HepG2 (cell line): ENCODE measurements around the gene CCNO. TPM values are rescaled to one million over a fixed set of nuclear protein-coding genes. Genes with fewer than 3 reads are reported as not detected.

Source experiments
- ATAC-seq: fragments of 200-7000 bp; cut with Tn5 transposase; 3 replicates; pipeline ENCODE4 v1.9.1; 2020; ENCODE audit warnings: mild to moderate bottlenecking, moderate library complexity
- BruUV-seq: library from RNA; stranded (reverse); fragments of 400-500 nt; replicated peaks from 2 replicates; lab custom pipeline; 2021; lab: Mats Ljungman, UMichigan
- CTCF ChIA-PET: fragments of 300-600 bp; formaldehyde crosslinking; extraction: SDS; loops from one replicate; lab custom pipeline; 2021; ENCODE audit warnings: low total read pairs, inconsistent platforms, low intra/inter-chr PET ratio; lab: Yijun Ruan, JAX
- POLR2A ChIA-PET: fragments of 350-600 bp; sonication (Branson Sonifier 250); formaldehyde crosslinking; loops from one replicate; lab custom pipeline; 2020; ENCODE audit warnings: antibody characterized with exemption, inconsistent platforms; lab: Yijun Ruan, JAX
- DNase-seq: peaks from one replicate; pipeline ENCODE4 v3.0.0-alpha.2; 2015; ENCODE audit warnings: low spot score
- FAIRE-seq: peaks from 3 replicates; lab custom pipeline; 2011; peaks lifted over from hg19 to GRCh38; lab: Jason Lieb, UNC
- H2AFZ ChIP-seq: one replicate; pipeline ENCODE4 v1.6.1; 2011; ENCODE audit warnings: low read length, inconsistent platforms
- H3K27ac ChIP-seq: fragments of 300-600 bp; 3 replicates; pipeline ENCODE4 v1.8.0; 2011; ENCODE audit warnings: mixed run types, mild to moderate bottlenecking, mixed read lengths, low read length, inconsistent platforms; ENCODE audit not compliant: insufficient read depth; ENCODE audit errors: extremely low read length
- H3K27me3 ChIP-seq, 2 experiments: fragments of 200-600 bp in 1 of 2; 2 replicates in 1 of 2; 3 replicates in 1 of 2; pipeline versions ENCODE4 v1.6.0 to v1.8.0; 2011; ENCODE audit warnings: low read length in 2 of 2, mild to moderate bottlenecking in 2 of 2, moderate library complexity in 2 of 2, inconsistent platforms in 1 of 2; ENCODE audit not compliant: insufficient read depth in 2 of 2, control insufficient read depth in 1 of 2
- H3K36me3 ChIP-seq, 2 experiments: fragments of 200-600 bp in 1 of 2; replicated peaks in 1 of 2; 2 replicates in 1 of 2; 3 replicates in 1 of 2; pipeline versions ENCODE4 v1.5.1 to v1.8.0; 2011; ENCODE audit warnings: low read length in 2 of 2, inconsistent platforms in 1 of 2; ENCODE audit not compliant: insufficient read depth in 2 of 2, control insufficient read depth in 1 of 2
- H3K4me1 ChIP-seq: 2 replicates; pipeline ENCODE4 v1.5.1; 2012; ENCODE audit warnings: low read length, inconsistent platforms; ENCODE audit not compliant: insufficient read depth
- H3K4me2 ChIP-seq: 2 replicates; pipeline ENCODE4 v1.6.0; 2011; ENCODE audit warnings: low read depth, low read length, inconsistent platforms
- H3K4me3 ChIP-seq, 3 experiments: fragments of 200-600 bp in 1 of 3; sonication (generic), shearing (Covaris generic) in 1 of 3; replicated peaks in 1 of 3; 2 replicates each; pipeline ENCODE4 v1.5.1; 2011 to 2016; ENCODE audit warnings: low read length in 3 of 3, inconsistent platforms in 2 of 3, low read depth in 2 of 3, mild to moderate bottlenecking in 2 of 3, control low read depth in 1 of 3, mixed read lengths in 1 of 3; ENCODE audit not compliant: insufficient read depth in 1 of 3
- H3K79me2 ChIP-seq: one replicate; pipeline ENCODE4 v1.6.1; 2011; ENCODE audit warnings: low read length, inconsistent platforms; ENCODE audit not compliant: insufficient read depth
- H3K9ac ChIP-seq: 2 replicates; pipeline ENCODE4 v1.6.0; 2011; ENCODE audit warnings: mild to moderate bottlenecking, low read depth, low read length, inconsistent platforms; ENCODE audit not compliant: insufficient read depth
- H3K9me3 ChIP-seq: 2 replicates; pipeline ENCODE4 v1.5.1; 2012; ENCODE audit warnings: mild to moderate bottlenecking, low read length
- H4K20me1 ChIP-seq: 2 replicates; pipeline ENCODE4 v1.6.0; 2011; ENCODE audit warnings: inconsistent platforms, mild to moderate bottlenecking, low read length, moderate library complexity; ENCODE audit not compliant: insufficient read depth
- CBX2 ChIP-seq, 2 experiments: fragments of 200-600 bp in 1 of 2; sonication (generic); formaldehyde crosslinking in 1 of 2; IDR thresholded peaks; 2 replicates each; pipeline versions ENCODE4 v1.7.0 to v1.8.1; 2018 to 2022; ENCODE audit warnings: low read depth in 2 of 2, low read length in 1 of 2, mild to moderate bottlenecking in 1 of 2, missing genetic modification reagents in 1 of 2
- LCORL ChIP-seq, 2 experiments: fragments of 450-650 bp in 1 of 2; sonication (generic) in 1 of 2; formaldehyde crosslinking in 1 of 2; IDR thresholded peaks; 2 replicates each; pipeline versions ENCODE4 v1.5.0 to v1.6.1; 2017 to 2020; ENCODE audit warnings: antibody characterized with exemption in 1 of 2, missing genetic modification reagents in 1 of 2
- MTA1 ChIP-seq: sonication (generic); formaldehyde crosslinking; IDR thresholded peaks from 2 replicates; pipeline ENCODE4 v1.4.0; 2020; ENCODE audit warnings: missing genetic modification reagents, mild to moderate bottlenecking, borderline replicate concordance
- NCOA1 ChIP-seq: sonication (generic); formaldehyde crosslinking; IDR thresholded peaks from 2 replicates; pipeline ENCODE4 v1.9.0; 2021; ENCODE audit warnings: missing genetic modification reagents
- NFIB ChIP-seq: sonication (generic); formaldehyde crosslinking; IDR thresholded peaks from 2 replicates; pipeline ENCODE4 v1.9.0; 2021; ENCODE audit warnings: missing genetic modification reagents, mild to moderate bottlenecking, borderline replicate concordance
- NFYB ChIP-seq: sonication (generic); formaldehyde crosslinking; IDR thresholded peaks from 2 replicates; pipeline ENCODE4 v1.4.0; 2020; ENCODE audit warnings: missing genetic modification reagents
- ONECUT2 ChIP-seq: sonication (generic); formaldehyde crosslinking; IDR thresholded peaks from 2 replicates; pipeline ENCODE4 v1.4.0; 2020; ENCODE audit warnings: missing genetic modification reagents
- PCBP1 ChIP-seq: fragments of 200-400 bp; formaldehyde crosslinking; IDR thresholded peaks from 2 replicates; pipeline ENCODE4 v1.6.1; 2017; ENCODE audit warnings: mild to moderate bottlenecking, low read depth, low read length, borderline replicate concordance
- PTBP1 ChIP-seq: fragments of 200-400 bp; formaldehyde crosslinking; IDR thresholded peaks from 2 replicates; pipeline ENCODE4 v1.6.1; 2018; ENCODE audit warnings: low read length, low read depth; ENCODE audit not compliant: poor library complexity, severe bottlenecking
- SCMH1 ChIP-seq: sonication (generic); formaldehyde crosslinking; IDR thresholded peaks from 2 replicates; pipeline ENCODE4 v1.9.0; 2021; ENCODE audit warnings: missing genetic modification reagents, mild to moderate bottlenecking, borderline replicate concordance
- SNAPC2 ChIP-seq: sonication (generic); formaldehyde crosslinking; IDR thresholded peaks from 2 replicates; pipeline ENCODE4 v1.8.1; 2022; ENCODE audit warnings: mild to moderate bottlenecking, missing genetic modification reagents
- ZNF552 ChIP-seq: sonication (generic); formaldehyde crosslinking; IDR thresholded peaks from 2 replicates; pipeline ENCODE4 v1.9.0; 2022; ENCODE audit warnings: missing genetic modification reagents, mild to moderate bottlenecking, borderline replicate concordance
- ZNF562 ChIP-seq: sonication (generic); formaldehyde crosslinking; IDR thresholded peaks from 2 replicates; pipeline ENCODE4 v1.8.0; 2022; ENCODE audit warnings: missing genetic modification reagents, borderline replicate concordance
- ZNF781 ChIP-seq: sonication (generic); formaldehyde crosslinking; IDR thresholded peaks from 2 replicates; pipeline ENCODE4 v1.5.1; 2020; ENCODE audit warnings: borderline replicate concordance, mild to moderate bottlenecking, missing genetic modification reagents; ENCODE audit errors: not compliant biosample characterization
- WGBS: methylation state at CpG from one replicate; pipeline ENCODE4 v1.1.6; 2017; ENCODE audit warnings: low lambda C conversion rate; 5-methylcytosine and 5-hydroxymethylcytosine counted together
- in situ Hi-C: cut with HindIII; loops from 2 replicates; pipeline ENCODE4 v1.10.0; 2017; ENCODE audit warnings: low pct_unique_long_range_greater_than_20kb; ENCODE audit not compliant: extremely low pct_ligation_motif_present
- intact Hi-C: fragments of 100-400 bp; cut with micrococcal nuclease; formaldehyde crosslinking; loops from one replicate; pipeline ENCODE4 v1.10.0; 2022; ENCODE audit not compliant: unreplicated experiment
- polyA plus RNA-seq, 8 experiments: library from polyadenylated mRNA; depleted of rRNA in 3 of 8; stranded (reverse) in 7 of 8; unstranded in 1 of 8; fragments of >200 nt; fragmentation: Illumina TruSeq in 4 of 8; extraction: Trizol in 4 of 8; gene quantifications; 2 replicates each; pipeline versions ENCODE4 v1.2.1 to v1.2.3, GENCODE V29; 2011 to 2016; ENCODE audit warnings: low read depth in 4 of 8, missing spikeins in 1 of 8, mixed read lengths in 1 of 8; ENCODE audit not compliant: insufficient read depth in 1 of 8
- total RNA-seq, 5 experiments: library from RNA; depleted of rRNA; stranded (reverse); fragments of >200 nt; fragmentation: Illumina TruSeq; extraction: Trizol; gene quantifications; 2 replicates each; pipeline ENCODE4 v1.2.3, GENCODE V29; 2016; ENCODE audit warnings: low read depth in 1 of 5
- TF ChIP-seq, protein P1 (sequence below): sonication (generic); formaldehyde crosslinking; IDR thresholded peaks from 2 replicates; pipeline ENCODE4 v1.8.0; 2022; ENCODE audit warnings: mild to moderate bottlenecking, missing genetic modification reagents, moderate library complexity

The CCNO gene
- total and polyA plus RNA-seq, 2 of the 13 experiments (the other 11 are each of a cell fraction or from before 2014, with no cell fraction given), result 0.07 TPM; not detected in 1

DNA sequence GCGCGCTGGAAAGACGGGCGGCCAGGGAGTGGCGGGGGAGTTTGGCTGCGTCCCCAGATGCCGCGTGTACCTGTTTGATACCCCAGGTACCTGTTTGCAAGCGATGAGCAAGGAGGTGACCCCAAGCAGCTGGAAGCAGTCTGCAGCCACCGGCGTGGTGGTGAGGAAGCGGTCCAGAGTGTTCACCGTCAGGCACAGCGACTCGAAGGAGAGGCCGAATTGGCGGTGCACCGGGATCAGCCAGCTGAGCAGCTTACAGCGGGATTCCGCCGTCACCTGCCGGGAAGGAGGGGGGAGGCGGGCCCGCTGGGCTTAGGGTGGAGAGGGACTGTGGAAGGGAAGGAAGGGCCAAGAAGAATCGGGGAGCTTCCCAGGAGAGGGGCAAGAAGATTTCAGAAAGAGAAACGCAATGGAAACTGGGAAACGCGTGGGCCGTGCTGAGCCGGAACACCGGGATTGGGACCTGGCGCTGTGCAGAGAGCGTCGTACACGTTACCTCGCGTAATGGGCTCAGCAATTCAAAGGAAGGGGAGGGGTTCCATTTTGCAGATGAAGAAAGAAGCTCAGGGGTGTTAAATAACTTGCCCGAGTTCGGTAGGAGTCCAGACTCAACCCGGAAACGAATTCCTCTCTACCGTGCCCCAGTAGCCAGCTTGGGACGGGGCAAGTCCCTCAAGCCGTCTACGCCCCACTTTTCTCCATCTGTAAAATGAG is 980 bp downstream of the CCNO start (continued):
- TF ChIP-seq PTBP1 (peak; percentile 12), ZNF552 (CRISPR knock-in tag) (no peak), ZNF781 (CRISPR knock-in tag) (no peak), PCBP1 (0 out of 2 replicates have a peak, but pooled peaks have one; percentile 30), LCORL (IDR thresholded peaks at IDR 0.05) (no peak), LCORL (CRISPR knock-in tag; IDR thresholded peaks at IDR 0.05) (peak; percentile 45; the same call in 1 of the 2 replicates), NFYB (CRISPR knock-in tag) (no peak), MTA1 (CRISPR knock-in tag) (no peak), NCOA1 (CRISPR knock-in tag) (peak; percentile 78; the same call in 1 of the 2 replicates)

DNA sequence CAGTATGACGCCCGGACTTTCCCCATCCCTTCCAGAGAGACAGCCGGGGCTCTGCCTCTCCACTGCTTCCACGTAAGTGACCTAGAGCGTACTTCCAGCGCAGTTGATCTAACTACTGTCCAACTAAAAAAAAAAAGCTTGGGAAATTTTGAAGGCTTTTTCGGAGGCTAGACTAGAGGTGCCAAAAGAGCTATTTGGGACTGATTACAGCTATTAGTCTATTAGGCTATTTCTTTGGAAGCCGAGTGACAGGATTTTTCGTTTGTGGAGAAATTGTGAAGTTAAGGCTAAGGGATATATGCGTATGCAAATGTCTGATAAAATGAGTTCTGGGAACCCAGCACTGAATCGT is 1.5 kb downstream of the CCNO start:
- H3K27me3 ChIP-seq, result peaks cover 7 to 77% of the 10 kb centered on the region in 2 experiments; a peak in 4 of 5 replicates
- no peak for ATAC-seq
- H2AFZ ChIP-seq, result no peak overlapping the region
- peak overlapping the region; percentile 98 for H3K4me2 ChIP-seq
- H3K79me2 ChIP-seq, result no peaks in the 10 kb centered on the region
- no peak overlapping the region for H3K27ac ChIP-seq
- no peak for DNase-seq
- no peak for FAIRE-seq
- WGBS, result 9% methylated on average over 11 of the region's 11 CpGs
- intact Hi-C loops (no loop called here), in situ Hi-C loops (no loop called here)
- 0 out of 2 replicates have a peak, but pooled peaks cover 4% of the 10 kb centered on the region for H4K20me1 ChIP-seq
- peak overlapping the region; percentile 48 to 73 (median 68); a peak in 4 of 6 replicates for H3K4me3 ChIP-seq
- H3K4me1 ChIP-seq, result peaks cover 37% of the 10 kb centered on the region
- no peaks in the 10 kb centered on the region for H3K9me3 ChIP-seq
- BruUV-seq, result no TSS peak
- ChIA-PET CTCF (no interaction called here), POLR2A (interaction anchor here (0.9 kb wide), 1 partner anchor 76 kb away, joined by 3 read pairs; the partner anchor contains the start of genes DHX29 and MTREX)
- peak; percentile 97 for TF ChIP-seq CBX2 (IDR thresholded peaks at IDR 0.05; ENCODE audit: low read depth, low read length)
- no peak for TF ChIP-seq CBX2 (CRISPR knock-in tag; IDR thresholded peaks at IDR 0.05; ENCODE audit: low read depth)
- TF ChIP-seq, protein P1, sequence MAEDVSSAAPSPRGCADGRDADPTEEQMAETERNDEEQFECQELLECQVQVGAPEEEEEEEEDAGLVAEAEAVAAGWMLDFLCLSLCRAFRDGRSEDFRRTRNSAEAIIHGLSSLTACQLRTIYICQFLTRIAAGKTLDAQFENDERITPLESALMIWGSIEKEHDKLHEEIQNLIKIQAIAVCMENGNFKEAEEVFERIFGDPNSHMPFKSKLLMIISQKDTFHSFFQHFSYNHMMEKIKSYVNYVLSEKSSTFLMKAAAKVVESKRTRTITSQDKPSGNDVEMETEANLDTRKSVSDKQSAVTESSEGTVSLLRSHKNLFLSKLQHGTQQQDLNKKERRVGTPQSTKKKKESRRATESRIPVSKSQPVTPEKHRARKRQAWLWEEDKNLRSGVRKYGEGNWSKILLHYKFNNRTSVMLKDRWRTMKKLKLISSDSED, result no peak
- no peak for TF ChIP-seq NFIB
- no peak for TF ChIP-seq SNAPC2 (CRISPR knock-in tag)
- TF ChIP-seq SCMH1 (CRISPR knock-in tag), result no peak
- no peak for TF ChIP-seq ZNF562 (CRISPR knock-in tag)
- no peak for TF ChIP-seq ONECUT2 (CRISPR knock-in tag)
- H3K36me3 ChIP-seq, result no peaks in the 10 kb centered on the region
- H3K9ac ChIP-seq, result no peak overlapping the region
